Lung (tissue), 12 donors: ENCODE results near the gene CFAP97. TPM values are rescaled to one million over a fixed set of nuclear protein-coding genes. Genes with fewer than 3 reads are reported as not detected.

Source experiments
- ATAC-seq: fragments of 200-7000 bp; cut with Tn5 transposase; one replicate; pipeline ENCODE4 v1.9.1; 2020; ENCODE audit warnings: moderate number of reproducible peaks; ENCODE audit not compliant: insufficient read depth, low FRiP score
- DNase-seq, 3 donors: peaks; one replicate each; pipeline ENCODE4 v3.0.0-alpha.2; 2013 to 2017
- H3K27ac ChIP-seq, 2 donors: one replicate each; pipeline ENCODE4 v1.5.1; 2013; ENCODE audit warnings: mild to moderate bottlenecking in 2 of 2, moderate library complexity in 2 of 2, control low read depth in 1 of 2, inconsistent platforms in 1 of 2, low read depth in 1 of 2, low read length in 1 of 2
- H3K27me3 ChIP-seq, 3 donors: one replicate each; pipeline ENCODE4 v1.5.1; 2013; ENCODE audit warnings: low read length in 2 of 3; ENCODE audit not compliant: control insufficient read depth in 3 of 3, insufficient read depth in 3 of 3
- H3K36me3 ChIP-seq, 4 donors: one replicate each; pipeline ENCODE4 v1.5.1; 2013; ENCODE audit warnings: low read length in 4 of 4, mild to moderate bottlenecking in 1 of 4, moderate library complexity in 1 of 4; ENCODE audit not compliant: control insufficient read depth in 4 of 4, insufficient read depth in 4 of 4
- H3K4me1 ChIP-seq, 5 donors: one replicate each; pipeline ENCODE4 v1.5.1; 2013; ENCODE audit warnings: low read length in 5 of 5, mild to moderate bottlenecking in 2 of 5, moderate library complexity in 1 of 5; ENCODE audit not compliant: control insufficient read depth in 5 of 5, insufficient read depth in 5 of 5
- H3K4me3 ChIP-seq: one replicate; pipeline ENCODE4 v1.5.1; 2013; ENCODE audit warnings: mild to moderate bottlenecking, control low read depth, moderate library complexity
- H3K9ac ChIP-seq, 2 donors: one replicate each; pipeline ENCODE4 v1.5.1; 2013; ENCODE audit warnings: low read length in 2 of 2, control low read depth in 1 of 2; ENCODE audit not compliant: insufficient read depth in 1 of 2
- H3K9me3 ChIP-seq, 4 donors: one replicate each; pipeline ENCODE4 v1.5.1; 2013; ENCODE audit warnings: low read length in 3 of 4, mild to moderate bottlenecking in 1 of 4, moderate library complexity in 1 of 4; ENCODE audit not compliant: control insufficient read depth in 4 of 4, insufficient read depth in 3 of 4
- WGBS, 2 donors: extraction: QIAGEN DNeasy Blood & Tissue Kit; methylation state at CpG; one replicate each; pipeline ENCODE4 v1.1.7; 2013; 5-methylcytosine and 5-hydroxymethylcytosine counted together
- polyA plus RNA-seq, 2 donors: library from polyadenylated mRNA; stranded (reverse); fragments of 200-250 nt; gene quantifications; one replicate each; pipeline ENCODE4 v1.2.1, GENCODE V29; 2013
- total RNA-seq, 2 donors: library from RNA; depleted of rRNA in 1 of 2; stranded (reverse); fragments of >200 nt in 1 of 2; gene quantifications; one replicate each; pipeline ENCODE4 v1.2.1, GENCODE V29; 2014 to 2021
- TF ChIP-seq, protein P1 (sequence below): IDR thresholded peaks from 2 replicates; pipeline ENCODE4 v1.5.1; 2012; ENCODE audit warnings: mild to moderate bottlenecking; ENCODE audit errors: control extremely low read depth, extremely low read depth
- donor health status: control.
- donor health status: control.
- donor health status: Bipolar disorder and iron deficiency.
- donor health status: healthy.
- donor health status: DM: yes; HTN: yes; CAD: no.

Gene CFAP97
- total and polyA plus RNA-seq, 4 donors = 5.4 to 39.2 (median 22.0) TPM

- Histone ChIP-seq H3K4me3 (no peak overlapping the region), H3K36me3 (no peaks in the 10 kb centered on the region), H3K27me3 (peaks cover 0 to 6% (median 0%) of the 10 kb centered on the region in 3 donors), H3K9me3 (no peaks in the 10 kb centered on the region), H3K4me1 (peaks cover 0 to 13% (median 4%) of the 10 kb centered on the region in 5 donors), H3K9ac (no peak overlapping the region), H3K27ac (peak overlapping the region in 1 of 2 donors; percentile 86)
- DNase-seq = no peak
- TF ChIP-seq, protein P1, sequence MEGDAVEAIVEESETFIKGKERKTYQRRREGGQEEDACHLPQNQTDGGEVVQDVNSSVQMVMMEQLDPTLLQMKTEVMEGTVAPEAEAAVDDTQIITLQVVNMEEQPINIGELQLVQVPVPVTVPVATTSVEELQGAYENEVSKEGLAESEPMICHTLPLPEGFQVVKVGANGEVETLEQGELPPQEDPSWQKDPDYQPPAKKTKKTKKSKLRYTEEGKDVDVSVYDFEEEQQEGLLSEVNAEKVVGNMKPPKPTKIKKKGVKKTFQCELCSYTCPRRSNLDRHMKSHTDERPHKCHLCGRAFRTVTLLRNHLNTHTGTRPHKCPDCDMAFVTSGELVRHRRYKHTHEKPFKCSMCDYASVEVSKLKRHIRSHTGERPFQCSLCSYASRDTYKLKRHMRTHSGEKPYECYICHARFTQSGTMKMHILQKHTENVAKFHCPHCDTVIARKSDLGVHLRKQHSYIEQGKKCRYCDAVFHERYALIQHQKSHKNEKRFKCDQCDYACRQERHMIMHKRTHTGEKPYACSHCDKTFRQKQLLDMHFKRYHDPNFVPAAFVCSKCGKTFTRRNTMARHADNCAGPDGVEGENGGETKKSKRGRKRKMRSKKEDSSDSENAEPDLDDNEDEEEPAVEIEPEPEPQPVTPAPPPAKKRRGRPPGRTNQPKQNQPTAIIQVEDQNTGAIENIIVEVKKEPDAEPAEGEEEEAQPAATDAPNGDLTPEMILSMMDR = no peak
- ATAC-seq = no peak
- WGBS, 2 donors = 78 to 83% methylated on average over 6 of the region's 6 CpGs
Measured at GRCh38 chr4:185139736-185140135, 64.1 kb downstream of the CFAP97 start.

DNA sequence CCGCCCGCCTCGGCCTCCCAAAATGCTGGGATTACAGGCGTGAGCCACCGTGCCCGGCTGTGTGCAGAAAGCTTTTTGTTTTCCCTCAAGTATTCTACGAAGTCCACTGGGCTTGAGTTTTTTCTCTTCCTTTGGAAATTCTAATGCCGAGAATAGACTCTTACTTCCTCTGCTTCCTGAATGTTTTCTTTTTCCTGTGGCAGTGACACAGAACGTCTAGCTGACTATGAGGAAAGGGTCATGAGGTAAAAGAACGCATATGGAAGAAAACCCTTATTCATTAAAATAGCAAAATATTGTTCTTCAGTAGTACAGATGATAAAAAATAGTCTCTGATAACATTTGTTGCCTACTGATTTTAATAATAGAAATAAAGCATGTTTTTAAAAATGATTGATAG is 65.6 kb downstream of the CFAP97 start:
- peaks cover 0 to 9% (median 4%) of the 10 kb centered on the region in 5 donors for H3K4me1 ChIP-seq
- H3K9ac ChIP-seq = no peak overlapping the region
- 62 to 67% methylated on average over 10 of the region's 10 CpGs for WGBS, 2 donors
- DNase-seq (no peak), ATAC-seq (no peak)
- H3K4me3 ChIP-seq = no peak overlapping the region
- no peaks in the 10 kb centered on the region for H3K36me3 ChIP-seq
- no peak overlapping the region for H3K27ac ChIP-seq
- TF ChIP-seq, protein P1 = no peak
- H3K9me3 ChIP-seq = no peaks in the 10 kb centered on the region
- H3K27me3 ChIP-seq = peaks cover 0 to 6% (median 0%) of the 10 kb centered on the region in 3 donors

GRCh38 chr4:185137233-185137925 is 66.4 kb downstream of the CFAP97 start:
- H3K9me3 ChIP-seq = no peaks in the 10 kb centered on the region
- no peak overlapping the region for H3K4me3 ChIP-seq
- no peak overlapping the region for H3K9ac ChIP-seq
- TF ChIP-seq, protein P1 = no peak
- peaks cover 0 to 7% (median under 1%) of the 10 kb centered on the region in 5 donors for H3K4me1 ChIP-seq
- no peaks in the 10 kb centered on the region for H3K36me3 ChIP-seq
- WGBS, 2 donors = 89 to 93% methylated on average over 24 of the region's 24 CpGs
- DNase-seq = no peak
- peak overlapping the region in 1 of 2 donors; percentile 84 for H3K27ac ChIP-seq
- ATAC-seq = no peak
- peaks cover 0 to 4% (median 0%) of the 10 kb centered on the region in 3 donors for H3K27me3 ChIP-seq
